ENCODE results near the gene MOK. TPM values are rescaled to one million over a fixed set of nuclear protein-coding genes. Genes with fewer than 3 reads are reported as not detected.

The MOK gene
- total and polyA plus RNA-seq, 4 donors, result 19.5 to 57.5 (median 44.6) TPM

DNA sequence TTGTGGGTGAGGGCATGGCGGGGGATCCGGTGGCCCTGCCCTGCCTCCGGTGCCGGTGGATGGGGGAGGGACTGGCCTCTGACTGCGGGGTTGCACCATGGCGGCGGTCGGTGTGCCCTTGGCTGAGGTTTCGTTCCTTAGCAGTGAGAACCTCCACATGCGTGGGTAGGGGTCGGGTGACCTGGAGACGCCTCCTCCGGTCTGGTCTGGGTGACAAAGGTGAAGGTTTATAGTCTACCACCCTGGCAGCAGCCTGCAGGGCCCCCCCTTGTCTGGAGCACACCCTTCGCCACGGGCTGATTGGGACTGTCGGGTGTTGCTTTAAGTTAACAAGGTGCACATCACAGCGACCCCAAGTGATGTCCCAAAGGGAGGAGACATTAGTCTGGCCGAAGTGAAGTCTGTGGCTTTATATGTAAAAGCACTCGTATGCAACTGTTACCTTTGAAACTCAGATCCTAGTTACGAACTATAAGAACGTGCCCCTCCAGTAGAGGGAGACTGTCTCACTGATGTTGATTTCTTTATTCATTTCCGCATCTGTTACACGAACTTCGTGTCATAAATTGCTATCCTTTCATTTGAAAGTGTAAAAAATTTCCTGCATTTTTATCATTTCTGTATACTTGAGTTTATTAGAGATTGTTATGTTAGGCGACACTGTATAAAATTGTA lies 90.8 kb downstream of the MOK start:
- H3K27me3 ChIP-seq (ENCODE audit: control insufficient read depth, insufficient read depth, low read length), result no peaks in the 10 kb centered on the region
- DNase-seq (ENCODE audit: low read depth in 4 of 6, low spot score in 6 of 6), result no peak
- WGBS (ENCODE audit: insufficient coverage), result 91% methylated on average over 17 of the region's 25 CpGs
- no peak overlapping the region for H3K4me3 ChIP-seq (ENCODE audit: low read depth, low read length)
- H3K9me3 ChIP-seq (ENCODE audit: control insufficient read depth, insufficient read depth, low read length), result no peaks in the 10 kb centered on the region
- peaks cover 55% of the 10 kb centered on the region for H3K4me1 ChIP-seq (ENCODE audit: control insufficient read depth, insufficient read depth, low read length)
- peaks cover 59% of the 10 kb centered on the region for H3K36me3 ChIP-seq (ENCODE audit: control insufficient read depth, insufficient read depth, low read length)
- no peak overlapping the region for H3K27ac ChIP-seq (ENCODE audit: low read depth, low read length)

DNA sequence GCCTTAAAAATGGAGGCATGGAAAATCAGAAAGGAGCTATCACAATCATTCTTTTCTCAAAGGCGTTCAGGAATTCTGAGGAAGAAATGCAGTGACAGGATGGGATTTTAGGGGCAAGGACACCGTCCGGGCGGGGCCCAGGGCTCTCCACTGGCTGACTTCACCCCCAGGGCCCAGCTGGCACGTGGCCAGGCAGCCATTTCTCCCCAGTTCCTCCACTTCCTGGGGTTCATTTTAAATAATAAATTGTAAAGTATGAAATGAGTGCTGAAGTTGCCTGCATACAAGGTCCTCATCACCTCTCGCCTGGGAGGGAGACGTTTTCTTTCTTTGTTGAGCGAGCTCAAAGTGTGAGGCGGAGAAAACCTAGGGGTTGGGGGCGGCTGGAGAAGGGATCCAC lies 91.5 kb downstream of the MOK start:
- peaks cover 56% of the 10 kb centered on the region for H3K4me1 ChIP-seq (ENCODE audit: control insufficient read depth, insufficient read depth, low read length)
- no peaks in the 10 kb centered on the region for H3K27me3 ChIP-seq (ENCODE audit: control insufficient read depth, insufficient read depth, low read length)
- no peaks in the 10 kb centered on the region for H3K9me3 ChIP-seq (ENCODE audit: control insufficient read depth, insufficient read depth, low read length)
- peaks cover 59% of the 10 kb centered on the region for H3K36me3 ChIP-seq (ENCODE audit: control insufficient read depth, insufficient read depth, low read length)
- DNase-seq (ENCODE audit: low read depth in 4 of 6, low spot score in 6 of 6), result no peak
- no peak overlapping the region for H3K4me3 ChIP-seq (ENCODE audit: low read depth, low read length)
- 90% methylated on average over 5 of the region's 10 CpGs for WGBS (ENCODE audit: insufficient coverage)
- no peak overlapping the region for H3K27ac ChIP-seq (ENCODE audit: low read depth, low read length)

GRCh38 chr14:102212845-102213244 lies 92.1 kb downstream of the MOK start:
- H3K36me3 ChIP-seq (ENCODE audit: control insufficient read depth, insufficient read depth, low read length), result peaks cover 58% of the 10 kb centered on the region
- no peak overlapping the region for H3K4me3 ChIP-seq (ENCODE audit: low read depth, low read length)
- H3K9me3 ChIP-seq (ENCODE audit: control insufficient read depth, insufficient read depth, low read length), result no peaks in the 10 kb centered on the region
- WGBS (ENCODE audit: insufficient coverage), result 82% methylated on average over 10 of the region's 10 CpGs
- H3K27me3 ChIP-seq (ENCODE audit: control insufficient read depth, insufficient read depth, low read length), result no peaks in the 10 kb centered on the region
- H3K27ac ChIP-seq (ENCODE audit: low read depth, low read length), result no peak overlapping the region
- DNase-seq (ENCODE audit: low read depth in 4 of 6, low spot score in 6 of 6), result no peak
- peaks cover 50% of the 10 kb centered on the region for H3K4me1 ChIP-seq (ENCODE audit: control insufficient read depth, insufficient read depth, low read length)

- DNase-seq (ENCODE audit: low read depth in 4 of 6, low spot score in 6 of 6), result no peak
- Histone ChIP-seq H3K27ac (ENCODE audit: low read depth, low read length) (no peak overlapping the region), H3K4me1 (ENCODE audit: control insufficient read depth, insufficient read depth, low read length) (peaks cover 48% of the 10 kb centered on the region), H3K4me3 (ENCODE audit: low read depth, low read length) (no peak overlapping the region), H3K9me3 (ENCODE audit: control insufficient read depth, insufficient read depth, low read length) (no peaks in the 10 kb centered on the region), H3K36me3 (ENCODE audit: control insufficient read depth, insufficient read depth, low read length) (peaks cover 55% of the 10 kb centered on the region), H3K27me3 (ENCODE audit: control insufficient read depth, insufficient read depth, low read length) (no peaks in the 10 kb centered on the region)
- WGBS (ENCODE audit: insufficient coverage), result 72% methylated on average over 5 of the region's 8 CpGs
These were observed 92.6 kb downstream of the MOK start for GRCh38 chr14:102212356-102212755.

DNA sequence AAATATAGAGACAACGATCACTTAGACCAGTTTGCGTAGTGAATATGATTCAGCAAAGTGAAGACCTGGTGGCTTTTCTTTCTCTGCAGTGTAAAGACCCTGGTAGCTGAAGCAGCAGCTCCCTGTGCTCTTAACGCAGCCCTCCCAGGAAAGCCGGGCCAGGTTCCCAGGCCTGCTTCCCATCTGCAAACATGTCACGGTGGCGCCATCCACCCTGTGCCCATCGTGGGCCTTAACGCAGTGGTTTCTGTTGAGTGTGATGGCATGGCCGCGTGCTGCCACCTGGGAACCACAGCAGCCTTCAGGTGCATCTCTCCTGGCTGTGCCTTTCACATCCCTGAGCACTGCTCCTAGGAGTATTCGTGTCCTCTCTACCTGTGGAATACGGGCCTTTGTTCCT lies 93.7 kb downstream of the MOK start:
- Histone ChIP-seq H3K36me3 (ENCODE audit: control insufficient read depth, insufficient read depth, low read length) (peaks cover 50% of the 10 kb centered on the region), H3K27me3 (ENCODE audit: control insufficient read depth, insufficient read depth, low read length) (no peaks in the 10 kb centered on the region), H3K4me1 (ENCODE audit: control insufficient read depth, insufficient read depth, low read length) (peaks cover 52% of the 10 kb centered on the region), H3K4me3 (ENCODE audit: low read depth, low read length) (no peak overlapping the region), H3K27ac (ENCODE audit: low read depth, low read length) (no peak overlapping the region), H3K9me3 (ENCODE audit: control insufficient read depth, insufficient read depth, low read length) (no peaks in the 10 kb centered on the region)
- WGBS (ENCODE audit: insufficient coverage), result 94% methylated on average over 10 of the region's 12 CpGs
- no peak for DNase-seq (ENCODE audit: low read depth in 4 of 6, low spot score in 6 of 6)

DNA sequence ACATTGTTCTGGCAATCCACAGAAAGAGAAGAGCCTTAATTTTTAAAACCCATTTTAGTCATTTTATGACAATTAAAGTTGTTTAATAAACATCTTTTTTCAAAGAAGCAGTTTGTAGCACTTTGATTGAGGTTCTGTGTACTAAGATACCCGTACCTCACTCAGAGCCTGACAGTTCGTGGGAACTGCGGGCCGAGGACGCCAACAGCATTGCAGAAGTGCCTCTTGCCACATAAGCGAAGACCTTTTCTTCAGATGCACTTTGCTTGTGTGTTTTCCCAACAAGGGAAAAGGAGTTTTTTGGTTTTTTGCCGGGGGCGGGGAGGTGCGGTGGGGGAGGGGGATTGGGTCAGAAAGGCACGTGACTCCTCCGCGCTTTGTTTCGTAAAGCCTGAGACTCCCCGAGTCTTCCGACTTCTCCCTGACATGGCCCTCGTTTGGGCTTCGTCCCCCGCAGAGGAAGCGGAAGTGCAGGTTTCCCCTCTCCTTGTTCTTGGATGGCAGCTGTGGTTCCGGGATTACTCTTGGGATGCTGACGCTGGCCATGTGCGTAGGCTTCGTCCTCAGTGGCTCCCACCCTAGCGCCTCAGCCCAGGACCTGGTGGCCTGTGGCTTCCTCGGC lies 94.4 kb downstream of the MOK start:
- H3K36me3 ChIP-seq (ENCODE audit: control insufficient read depth, insufficient read depth, low read length), result peaks cover 53% of the 10 kb centered on the region
- H3K9me3 ChIP-seq (ENCODE audit: control insufficient read depth, insufficient read depth, low read length), result no peaks in the 10 kb centered on the region
- peaks cover 45% of the 10 kb centered on the region for H3K4me1 ChIP-seq (ENCODE audit: control insufficient read depth, insufficient read depth, low read length)
- DNase-seq (ENCODE audit: low read depth in 4 of 6, low spot score in 6 of 6), result no peak
- no peak overlapping the region for H3K27ac ChIP-seq (ENCODE audit: low read depth, low read length)
- WGBS (ENCODE audit: insufficient coverage), result 86% methylated on average over 25 of the region's 25 CpGs
- no peak overlapping the region for H3K4me3 ChIP-seq (ENCODE audit: low read depth, low read length)
- no peaks in the 10 kb centered on the region for H3K27me3 ChIP-seq (ENCODE audit: control insufficient read depth, insufficient read depth, low read length)

DNA sequence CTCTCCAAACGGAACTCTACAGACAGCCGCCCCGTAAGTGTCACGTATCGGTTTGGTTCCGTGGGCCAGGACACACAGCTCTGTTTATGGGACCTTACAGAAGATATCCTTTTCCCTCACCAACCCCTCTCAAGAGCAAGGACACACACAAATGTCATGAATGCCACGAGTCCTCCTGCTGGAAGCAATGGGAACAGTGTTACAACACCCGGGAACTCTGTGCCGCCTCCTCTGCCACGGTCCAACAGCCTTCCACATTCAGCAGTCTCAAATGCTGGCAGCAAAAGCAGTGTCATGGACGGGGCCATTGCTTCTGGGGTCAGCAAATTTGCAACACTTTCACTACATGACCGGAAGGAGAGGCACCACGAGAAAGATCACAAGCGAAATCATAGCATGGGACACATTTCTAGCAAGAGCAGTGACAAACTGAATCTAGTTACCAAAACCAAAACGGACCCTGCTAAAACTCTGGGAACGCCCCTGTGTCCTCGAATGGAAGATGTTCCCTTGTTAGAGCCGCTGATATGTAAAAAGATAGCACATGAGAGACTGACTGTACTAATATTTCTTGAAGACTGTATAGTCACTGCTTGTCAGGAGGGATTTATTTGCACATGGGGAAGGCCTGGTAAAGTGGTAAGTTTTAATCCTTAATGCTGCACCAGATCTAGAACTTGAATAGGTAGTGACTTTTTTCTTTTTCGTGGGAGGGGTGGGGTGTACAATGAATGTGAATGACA lies 95.6 kb downstream of the MOK start:
- H3K4me1 ChIP-seq (ENCODE audit: control insufficient read depth, insufficient read depth, low read length), result peaks cover 39% of the 10 kb centered on the region
- H3K9me3 ChIP-seq (ENCODE audit: control insufficient read depth, insufficient read depth, low read length), result no peaks in the 10 kb centered on the region
- H3K36me3 ChIP-seq (ENCODE audit: control insufficient read depth, insufficient read depth, low read length), result peaks cover 61% of the 10 kb centered on the region
- 82% methylated on average over 18 of the region's 19 CpGs for WGBS (ENCODE audit: insufficient coverage)
- no peak overlapping the region for H3K4me3 ChIP-seq (ENCODE audit: low read depth, low read length)
- no peaks in the 10 kb centered on the region for H3K27me3 ChIP-seq (ENCODE audit: control insufficient read depth, insufficient read depth, low read length)
- DNase-seq (ENCODE audit: low read depth in 4 of 6, low spot score in 6 of 6), result peak in 2 of 6 donors; percentile 23 to 40
- no peak overlapping the region for H3K27ac ChIP-seq (ENCODE audit: low read depth, low read length)

DNA sequence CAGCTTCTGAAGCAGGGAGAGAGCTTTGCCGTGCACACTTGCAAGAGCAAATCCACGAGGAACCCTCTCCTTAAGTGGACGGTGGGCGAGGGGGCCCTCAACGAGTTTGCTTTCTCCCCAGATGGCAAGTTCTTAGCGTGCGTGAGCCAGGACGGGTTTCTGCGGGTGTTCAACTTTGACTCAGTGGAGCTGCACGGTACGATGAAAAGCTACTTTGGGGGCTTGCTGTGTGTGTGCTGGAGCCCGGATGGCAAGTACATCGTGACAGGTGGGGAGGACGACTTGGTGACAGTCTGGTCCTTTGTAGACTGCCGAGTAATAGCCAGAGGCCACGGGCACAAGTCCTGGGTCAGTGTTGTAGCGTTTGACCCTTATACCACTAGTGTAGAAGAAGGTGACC lies 96.2 kb downstream of the MOK start:
- Histone ChIP-seq H3K27me3 (ENCODE audit: control insufficient read depth, insufficient read depth, low read length) (no peaks in the 10 kb centered on the region), H3K4me3 (ENCODE audit: low read depth, low read length) (no peak overlapping the region), H3K9me3 (ENCODE audit: control insufficient read depth, insufficient read depth, low read length) (no peaks in the 10 kb centered on the region), H3K27ac (ENCODE audit: low read depth, low read length) (no peak overlapping the region), H3K36me3 (ENCODE audit: control insufficient read depth, insufficient read depth, low read length) (peaks cover 62% of the 10 kb centered on the region), H3K4me1 (ENCODE audit: control insufficient read depth, insufficient read depth, low read length) (peaks cover 34% of the 10 kb centered on the region)
- WGBS (ENCODE audit: insufficient coverage), result 89% methylated on average over 17 of the region's 17 CpGs
- no peak for DNase-seq (ENCODE audit: low read depth in 4 of 6, low spot score in 6 of 6)

GRCh38 chr14:102207831-102208365 lies 97.1 kb downstream of the MOK start:
- Histone ChIP-seq H3K27ac (ENCODE audit: low read depth, low read length) (no peak overlapping the region), H3K4me3 (ENCODE audit: low read depth, low read length) (no peak overlapping the region), H3K9me3 (ENCODE audit: control insufficient read depth, insufficient read depth, low read length) (no peaks in the 10 kb centered on the region), H3K27me3 (ENCODE audit: control insufficient read depth, insufficient read depth, low read length) (no peaks in the 10 kb centered on the region), H3K4me1 (ENCODE audit: control insufficient read depth, insufficient read depth, low read length) (peaks cover 32% of the 10 kb centered on the region), H3K36me3 (ENCODE audit: control insufficient read depth, insufficient read depth, low read length) (peaks cover 60% of the 10 kb centered on the region)
- DNase-seq (ENCODE audit: low read depth in 4 of 6, low spot score in 6 of 6), result no peak
- WGBS (ENCODE audit: insufficient coverage), result 94% methylated on average over 7 of the region's 13 CpGs

Data from spinal cord (tissue), 10 donors.